Peyer's patch (tissue), 4 donors: ENCODE data around the gene TSG101. TPM values are rescaled to one million over a fixed set of nuclear protein-coding genes. Genes with fewer than 3 reads are reported as not detected.

Experiments used
- DNase-seq, 3 donors: peaks; one replicate each; pipeline ENCODE4 v3.0.0-alpha.2; 2017 to 2019
- H3K27ac ChIP-seq, 4 donors: fragments of 200-600 bp; sonication (generic); one replicate each; pipeline ENCODE4 v1.5.1; 2016 to 2019
- H3K27me3 ChIP-seq, 2 donors: fragments of 200-600 bp; sonication (generic); one replicate each; pipeline ENCODE4 v1.5.1; 2019
- H3K36me3 ChIP-seq, 3 donors: fragments of 200-600 bp; sonication (generic); one replicate each; pipeline ENCODE4 v1.5.1; 2016 to 2019
- H3K4me1 ChIP-seq, 4 donors: fragments of 200-600 bp; sonication (generic); one replicate each; pipeline ENCODE4 v1.5.1; 2016 to 2019
- H3K4me3 ChIP-seq, 4 donors: fragments of 200-600 bp; sonication (generic); 1 replicate in 3 of 4; 2 replicates in 1 of 4; pipeline ENCODE4 v1.5.1; 2016 to 2019; ENCODE audit warnings: mild to moderate bottlenecking in 1 of 4
- H3K9me3 ChIP-seq, 4 donors: fragments of 200-600 bp; sonication (generic); one replicate each; pipeline ENCODE4 v1.5.1; 2016 to 2019; ENCODE audit warnings: mild to moderate bottlenecking in 1 of 4
- CTCF ChIP-seq, 6 experiments: fragments of 450-650 bp in 4 of 6; fragments of 200-600 bp in 2 of 6; sonication (generic) in 1 of 6; IDR thresholded peaks; one replicate each; pipeline ENCODE4 v1.5.1; 2017 to 2019; ENCODE audit warnings: antibody characterized with exemption in 6 of 6, mild to moderate bottlenecking in 3 of 6, moderate library complexity in 1 of 6
- POLR2A ChIP-seq, 2 donors: fragments of 450-650 bp; IDR thresholded peaks; one replicate each; pipeline ENCODE4 v1.5.1; 2017; ENCODE audit warnings: antibody characterized with exemption in 2 of 2, mild to moderate bottlenecking in 2 of 2, moderate library complexity in 2 of 2
- total RNA-seq, 4 donors: library from RNA; depleted of rRNA; stranded (reverse); fragments of >200 nt; gene quantifications; one replicate each; pipeline ENCODE4 v1.1.0, GENCODE V29; 2016

The TSG101 gene
- total RNA-seq, 4 donors from 2014 or later = 61.8 to 73.5 (median 67.6) TPM

- H3K36me3 ChIP-seq = peaks cover 0 to 27% (median 0%) of the 10 kb centered on the region in 3 donors
- no peak for TF ChIP-seq POLR2A (IDR thresholded peaks at IDR 0.05)
- no peak for DNase-seq
- H3K4me1 ChIP-seq = peaks cover 0 to 5% (median 0%) of the 10 kb centered on the region in 4 donors
- H3K27me3 ChIP-seq = no peaks in the 10 kb centered on the region
- no peaks in the 10 kb centered on the region for H3K9me3 ChIP-seq
- no peak overlapping the region for H3K27ac ChIP-seq
- no peak overlapping the region for H3K4me3 ChIP-seq
These were observed 33.4 kb downstream of the TSG101 start for GRCh38 chr11:18493310-18493709.

GRCh38 chr11:18492888-18493287 is 33.9 kb downstream of the TSG101 start:
- H3K27ac ChIP-seq = no peak overlapping the region
- DNase-seq = no peak
- H3K27me3 ChIP-seq = no peaks in the 10 kb centered on the region
- no peak overlapping the region for H3K4me3 ChIP-seq
- no peaks in the 10 kb centered on the region for H3K9me3 ChIP-seq
- peaks cover 0 to 22% (median 0%) of the 10 kb centered on the region in 3 donors for H3K36me3 ChIP-seq
- no peak for TF ChIP-seq CTCF (IDR thresholded peaks at IDR 0.05)
- no peak for TF ChIP-seq POLR2A (IDR thresholded peaks at IDR 0.05)
- peaks cover 0 to 5% (median 0%) of the 10 kb centered on the region in 4 donors for H3K4me1 ChIP-seq

- Histone ChIP-seq H3K27me3 (no peaks in the 10 kb centered on the region), H3K27ac (no peak overlapping the region), H3K4me3 (no peak overlapping the region), H3K9me3 (no peaks in the 10 kb centered on the region), H3K36me3 (peaks cover 0 to 23% (median 0%) of the 10 kb centered on the region in 3 donors), H3K4me1 (peaks cover 0 to 5% (median 0%) of the 10 kb centered on the region in 4 donors)
- no peak for DNase-seq
- no peak for TF ChIP-seq CTCF (IDR thresholded peaks at IDR 0.05)
- TF ChIP-seq POLR2A (IDR thresholded peaks at IDR 0.05) = no peak
These were observed 34.8 kb downstream of the TSG101 start for GRCh38 chr11:18491924-18492323.

GRCh38 chr11:18490736-18491485 is 35.8 kb downstream of the TSG101 start:
- Histone ChIP-seq H3K9me3 (no peaks in the 10 kb centered on the region), H3K4me1 (peaks cover 0 to 5% (median 0%) of the 10 kb centered on the region in 4 donors), H3K27ac (peak overlapping the region in 1 of 4 donors; percentile 36), H3K36me3 (peaks cover 0 to 20% (median 0%) of the 10 kb centered on the region in 3 donors), H3K27me3 (no peaks in the 10 kb centered on the region), H3K4me3 (no peak overlapping the region)
- TF ChIP-seq POLR2A (IDR thresholded peaks at IDR 0.05) (no peak), CTCF (IDR thresholded peaks at IDR 0.05) (no peak)
- DNase-seq = peak in 2 of 3 donors; percentile 56 to 74

GRCh38 chr11:18490319-18490718 is 36.4 kb downstream of the TSG101 start:
- Histone ChIP-seq H3K4me1 (peaks cover 0 to 5% (median 0%) of the 10 kb centered on the region in 4 donors), H3K4me3 (no peak overlapping the region), H3K27me3 (no peaks in the 10 kb centered on the region), H3K36me3 (peaks cover 0 to 26% (median 0%) of the 10 kb centered on the region in 3 donors), H3K9me3 (no peaks in the 10 kb centered on the region), H3K27ac (peak overlapping the region in 1 of 4 donors; percentile 1)
- TF ChIP-seq POLR2A (IDR thresholded peaks at IDR 0.05) = no peak
- no peak for DNase-seq

GRCh38 chr11:18485913-18486528 is 40.7 kb downstream of the TSG101 start:
- no peak overlapping the region for H3K4me3 ChIP-seq
- H3K27me3 ChIP-seq = no peaks in the 10 kb centered on the region
- peaks cover 0 to 5% (median 0%) of the 10 kb centered on the region in 4 donors for H3K4me1 ChIP-seq
- DNase-seq = no peak
- TF ChIP-seq POLR2A (IDR thresholded peaks at IDR 0.05) = no peak
- no peak for TF ChIP-seq CTCF (IDR thresholded peaks at IDR 0.05)
- peaks cover 0 to 65% (median 0%) of the 10 kb centered on the region in 3 donors for H3K36me3 ChIP-seq
- H3K27ac ChIP-seq = no peak overlapping the region
- H3K9me3 ChIP-seq = no peaks in the 10 kb centered on the region
